Ishikawa (cell line): ENCODE data around the gene MAT2B.

Source experiments
- CREB1 ChIP-seq: IDR thresholded peaks from 2 replicates; pipeline ENCODE4 v1.6.1; 2012; ENCODE audit warnings: low read depth
- EGR1 ChIP-seq: IDR thresholded peaks from 2 replicates; pipeline ENCODE4 v1.6.1; 2012
- EP300 ChIP-seq: IDR thresholded peaks from 2 replicates; pipeline ENCODE4 v1.6.1; 2012; ENCODE audit warnings: borderline replicate concordance
- FOXM1 ChIP-seq: IDR thresholded peaks from 2 replicates; pipeline ENCODE4 v1.6.1; 2012; ENCODE audit warnings: low read depth, borderline replicate concordance
- MAX ChIP-seq: IDR thresholded peaks from 2 replicates; pipeline ENCODE4 v1.6.1; 2012
- NFIC ChIP-seq: IDR thresholded peaks from 2 replicates; pipeline ENCODE4 v1.6.1; 2012
- RAD21 ChIP-seq: IDR thresholded peaks from 2 replicates; pipeline ENCODE4 v1.6.1; 2012; ENCODE audit warnings: low read depth
- REST ChIP-seq: IDR thresholded peaks from 2 replicates; pipeline ENCODE4 v1.6.1; 2012; ENCODE audit warnings: low read depth, mild to moderate bottlenecking
- TAF1 ChIP-seq: IDR thresholded peaks from 2 replicates; pipeline ENCODE4 v1.6.1; 2012; ENCODE audit warnings: low read depth, mild to moderate bottlenecking
- TCF12 ChIP-seq: IDR thresholded peaks from 2 replicates; pipeline ENCODE4 v1.6.1; 2012; ENCODE audit warnings: low read depth
- YY1 ChIP-seq: IDR thresholded peaks from 2 replicates; pipeline ENCODE4 v1.6.1; 2012; ENCODE audit warnings: low read depth
- TF ChIP-seq, protein P1 (sequence below): IDR thresholded peaks from 2 replicates; pipeline ENCODE4 v1.6.1; 2012

GRCh38 chr5:163505368-163506094 is at the start of gene MAT2B:
- TF ChIP-seq TAF1 (peak; percentile 61), MAX (peak; percentile 84), RAD21 (no peak), TCF12 (peak; percentile 25; the same call in 1 of the 2 replicates), EP300 (no peak), YY1 (peak; percentile 60; the same call in 1 of the 2 replicates), EGR1 (peak; percentile 86), NFIC (no peak), REST (no peak), FOXM1 (0 out of 2 replicates have a peak, but pooled peaks have one; percentile 39), CREB1 (peak; percentile 27; the same call in 1 of the 2 replicates)
- TF ChIP-seq, protein P1, sequence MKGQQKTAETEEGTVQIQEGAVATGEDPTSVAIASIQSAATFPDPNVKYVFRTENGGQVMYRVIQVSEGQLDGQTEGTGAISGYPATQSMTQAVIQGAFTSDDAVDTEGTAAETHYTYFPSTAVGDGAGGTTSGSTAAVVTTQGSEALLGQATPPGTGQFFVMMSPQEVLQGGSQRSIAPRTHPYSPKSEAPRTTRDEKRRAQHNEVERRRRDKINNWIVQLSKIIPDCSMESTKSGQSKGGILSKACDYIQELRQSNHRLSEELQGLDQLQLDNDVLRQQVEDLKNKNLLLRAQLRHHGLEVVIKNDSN: no peak
